ENCODE results near the gene PHF11.

The PHF11 gene

GRCh38 chr13:49528161-49528560, 32.4 kb downstream of the PHF11 start:
- H3K4me1 ChIP-seq (ENCODE audit: control insufficient read depth, insufficient read depth, low read length), result no peaks in the 10 kb centered on the region
- H3K4me3 ChIP-seq (ENCODE audit: low read length), result no peak overlapping the region
- no peaks in the 10 kb centered on the region for H3K27me3 ChIP-seq (ENCODE audit: control insufficient read depth, insufficient read depth, low read length)
- H3K36me3 ChIP-seq (ENCODE audit: control insufficient read depth, insufficient read depth, low read length), result no peaks in the 10 kb centered on the region
- no peaks in the 10 kb centered on the region for H3K9me3 ChIP-seq (ENCODE audit: control insufficient read depth, insufficient read depth, low read length)
- no CpG with 5 or more reads among the region's 1 CpG for WGBS (ENCODE audit: insufficient coverage, insufficient read length)
- no peak for DNase-seq (ENCODE audit: low read depth, low spot score)
- H3K27ac ChIP-seq (ENCODE audit: low read length), result no peak overlapping the region

- no peak for DNase-seq (ENCODE audit: low read depth, low spot score)
- Histone ChIP-seq H3K4me3 (ENCODE audit: low read length) (no peak overlapping the region), H3K4me1 (ENCODE audit: control insufficient read depth, insufficient read depth, low read length) (no peaks in the 10 kb centered on the region), H3K27ac (ENCODE audit: low read length) (no peak overlapping the region), H3K27me3 (ENCODE audit: control insufficient read depth, insufficient read depth, low read length) (no peaks in the 10 kb centered on the region), H3K9me3 (ENCODE audit: control insufficient read depth, insufficient read depth, low read length) (no peaks in the 10 kb centered on the region), H3K36me3 (ENCODE audit: control insufficient read depth, insufficient read depth, low read length) (no peaks in the 10 kb centered on the region; the same call in 1 of the 2 replicates)
- WGBS (ENCODE audit: insufficient coverage, insufficient read length), result no CpG with 5 or more reads among the region's 7 CpGs
Measured at GRCh38 chr13:49530457-49530856, 34.7 kb downstream of the PHF11 start.

GRCh38 chr13:49532593-49532992, 36.8 kb downstream of the PHF11 start:
- Histone ChIP-seq H3K27ac (ENCODE audit: low read length) (no peak overlapping the region), H3K36me3 (ENCODE audit: control insufficient read depth, insufficient read depth, low read length) (no peaks in the 10 kb centered on the region; the same call in 1 of the 2 replicates), H3K4me1 (ENCODE audit: control insufficient read depth, insufficient read depth, low read length) (no peaks in the 10 kb centered on the region), H3K9me3 (ENCODE audit: control insufficient read depth, insufficient read depth, low read length) (no peaks in the 10 kb centered on the region), H3K4me3 (ENCODE audit: low read length) (no peak overlapping the region), H3K27me3 (ENCODE audit: control insufficient read depth, insufficient read depth, low read length) (no peaks in the 10 kb centered on the region)
- DNase-seq (ENCODE audit: low read depth, low spot score), result no peak
- no CpG with 5 or more reads among the region's 1 CpG for WGBS (ENCODE audit: insufficient coverage, insufficient read length)

GRCh38 chr13:49533011-49533410, 37.3 kb downstream of the PHF11 start:
- Histone ChIP-seq H3K4me1 (ENCODE audit: control insufficient read depth, insufficient read depth, low read length) (no peaks in the 10 kb centered on the region), H3K27me3 (ENCODE audit: control insufficient read depth, insufficient read depth, low read length) (no peaks in the 10 kb centered on the region), H3K9me3 (ENCODE audit: control insufficient read depth, insufficient read depth, low read length) (no peaks in the 10 kb centered on the region), H3K36me3 (ENCODE audit: control insufficient read depth, insufficient read depth, low read length) (no peaks in the 10 kb centered on the region; the same call in 1 of the 2 replicates), H3K27ac (ENCODE audit: low read length) (no peak overlapping the region), H3K4me3 (ENCODE audit: low read length) (no peak overlapping the region)
- DNase-seq (ENCODE audit: low read depth, low spot score), result no peak

GRCh38 chr13:49533591-49534269, 38.0 kb downstream of the PHF11 start:
- H3K27ac ChIP-seq (ENCODE audit: low read length), result no peak overlapping the region
- H3K4me1 ChIP-seq (ENCODE audit: control insufficient read depth, insufficient read depth, low read length), result no peaks in the 10 kb centered on the region
- no peaks in the 10 kb centered on the region for H3K9me3 ChIP-seq (ENCODE audit: control insufficient read depth, insufficient read depth, low read length)
- no CpG with 5 or more reads among the region's 7 CpGs for WGBS (ENCODE audit: insufficient coverage, insufficient read length)
- no peaks in the 10 kb centered on the region; the same call in 1 of the 2 replicates for H3K36me3 ChIP-seq (ENCODE audit: control insufficient read depth, insufficient read depth, low read length)
- no peak for DNase-seq (ENCODE audit: low read depth, low spot score)
- H3K4me3 ChIP-seq (ENCODE audit: low read length), result no peak overlapping the region
- no peaks in the 10 kb centered on the region for H3K27me3 ChIP-seq (ENCODE audit: control insufficient read depth, insufficient read depth, low read length)

- Histone ChIP-seq H3K9me3 (ENCODE audit: control insufficient read depth, insufficient read depth, low read length) (no peaks in the 10 kb centered on the region), H3K27ac (ENCODE audit: low read length) (no peak overlapping the region), H3K4me1 (ENCODE audit: control insufficient read depth, insufficient read depth, low read length) (no peaks in the 10 kb centered on the region), H3K4me3 (ENCODE audit: low read length) (no peak overlapping the region), H3K27me3 (ENCODE audit: control insufficient read depth, insufficient read depth, low read length) (no peaks in the 10 kb centered on the region), H3K36me3 (ENCODE audit: control insufficient read depth, insufficient read depth, low read length) (no peaks in the 10 kb centered on the region; the same call in 1 of the 2 replicates)
- WGBS (ENCODE audit: insufficient coverage, insufficient read length), result no CpG with 5 or more reads among the region's 7 CpGs
- DNase-seq (ENCODE audit: low read depth, low spot score), result no peak
Measured at GRCh38 chr13:49536144-49536873, 40.6 kb downstream of the PHF11 start.

- Histone ChIP-seq H3K9me3 (ENCODE audit: control insufficient read depth, insufficient read depth, low read length) (no peaks in the 10 kb centered on the region), H3K4me3 (ENCODE audit: low read length) (no peak overlapping the region), H3K4me1 (ENCODE audit: control insufficient read depth, insufficient read depth, low read length) (no peaks in the 10 kb centered on the region), H3K27me3 (ENCODE audit: control insufficient read depth, insufficient read depth, low read length) (no peaks in the 10 kb centered on the region), H3K36me3 (ENCODE audit: control insufficient read depth, insufficient read depth, low read length) (no peaks in the 10 kb centered on the region; the same call in 1 of the 2 replicates), H3K27ac (ENCODE audit: low read length) (no peak overlapping the region)
- DNase-seq (ENCODE audit: low read depth, low spot score), result no peak
- no CpG with 5 or more reads among the region's 2 CpGs for WGBS (ENCODE audit: insufficient coverage, insufficient read length)
Measured at GRCh38 chr13:49538404-49538803, 42.7 kb downstream of the PHF11 start.

GRCh38 chr13:49539313-49539712, 43.6 kb downstream of the PHF11 start:
- H3K4me3 ChIP-seq (ENCODE audit: low read length), result no peak overlapping the region
- no peaks in the 10 kb centered on the region; the same call in 1 of the 2 replicates for H3K36me3 ChIP-seq (ENCODE audit: control insufficient read depth, insufficient read depth, low read length)
- no peaks in the 10 kb centered on the region for H3K27me3 ChIP-seq (ENCODE audit: control insufficient read depth, insufficient read depth, low read length)
- no peak for DNase-seq (ENCODE audit: low read depth, low spot score)
- WGBS (ENCODE audit: insufficient coverage, insufficient read length), result no CpG with 5 or more reads among the region's 5 CpGs
- H3K9me3 ChIP-seq (ENCODE audit: control insufficient read depth, insufficient read depth, low read length), result no peaks in the 10 kb centered on the region
- no peaks in the 10 kb centered on the region for H3K4me1 ChIP-seq (ENCODE audit: control insufficient read depth, insufficient read depth, low read length)
- H3K27ac ChIP-seq (ENCODE audit: low read length), result no peak overlapping the region

GRCh38 chr13:49539746-49540145, 44.0 kb downstream of the PHF11 start:
- H3K27ac ChIP-seq (ENCODE audit: low read length), result no peak overlapping the region

GRCh38 chr13:49540552-49540951, 44.8 kb downstream of the PHF11 start:
- H3K27ac ChIP-seq (ENCODE audit: low read length), result no peak overlapping the region

More at GRCh38 chr13:49539746-49540145, 44.0 kb downstream of the PHF11 start:
- Histone ChIP-seq H3K27me3 (ENCODE audit: control insufficient read depth, insufficient read depth, low read length) (no peaks in the 10 kb centered on the region), H3K36me3 (ENCODE audit: control insufficient read depth, insufficient read depth, low read length) (no peaks in the 10 kb centered on the region), H3K4me3 (ENCODE audit: low read length) (no peak overlapping the region), H3K9me3 (ENCODE audit: control insufficient read depth, insufficient read depth, low read length) (no peaks in the 10 kb centered on the region), H3K4me1 (ENCODE audit: control insufficient read depth, insufficient read depth, low read length) (no peaks in the 10 kb centered on the region)
- no peak for DNase-seq (ENCODE audit: low read depth, low spot score)
- no CpG with 5 or more reads among the region's 3 CpGs for WGBS (ENCODE audit: insufficient coverage, insufficient read length)

More at GRCh38 chr13:49540552-49540951, 44.8 kb downstream of the PHF11 start:
- Histone ChIP-seq H3K9me3 (ENCODE audit: control insufficient read depth, insufficient read depth, low read length) (no peaks in the 10 kb centered on the region), H3K4me3 (ENCODE audit: low read length) (no peak overlapping the region), H3K27me3 (ENCODE audit: control insufficient read depth, insufficient read depth, low read length) (no peaks in the 10 kb centered on the region), H3K36me3 (ENCODE audit: control insufficient read depth, insufficient read depth, low read length) (no peaks in the 10 kb centered on the region), H3K4me1 (ENCODE audit: control insufficient read depth, insufficient read depth, low read length) (no peaks in the 10 kb centered on the region)
- WGBS (ENCODE audit: insufficient coverage, insufficient read length), result no CpG with 5 or more reads among the region's 7 CpGs
- DNase-seq (ENCODE audit: low read depth, low spot score), result no peak

Data from iPS DF 6.9 (cell line).